GM15510 (cell line): ENCODE results near the gene CD6.

Experiments used
- POLR2A ChIP-seq: IDR thresholded peaks from 3 replicates; pipeline ENCODE4 v1.6.1; 2011; ENCODE audit warnings: borderline replicate concordance; ENCODE audit not compliant: insufficient read length; ENCODE audit errors: extremely low read depth

Gene CD6

GRCh38 chr11:60971520-60971919, at the start of gene CD6:
TSS of gene CD6 (plus strand) at chr11:60971680. CDS start at chr11:60971866, 186 bp downstream.
- no peak for TF ChIP-seq POLR2A

- no peak for TF ChIP-seq POLR2A
Observed at GRCh38 chr11:60921777-60922335, 49.6 kb upstream of the CD6 start.

- TF ChIP-seq POLR2A = no peak
Observed at GRCh38 chr11:60922906-60923305, 48.6 kb upstream of the CD6 start.

GRCh38 chr11:60923326-60923725, 48.2 kb upstream of the CD6 start:
- TF ChIP-seq POLR2A = no peak

- TF ChIP-seq POLR2A = no peak
Observed at GRCh38 chr11:60923800-60924109, 47.7 kb upstream of the CD6 start.

GRCh38 chr11:60924110-60924905, 47.2 kb upstream of the CD6 start, which contains the start of gene TMEM132A:
TSS of gene TMEM132A (plus strand) at chr11:60924460. CDS start at chr11:60924634, 174 bp downstream.
- no peak for TF ChIP-seq POLR2A

GRCh38 chr11:60924906-60925853, 46.3 kb upstream of the CD6 start:
- no peak for TF ChIP-seq POLR2A

- TF ChIP-seq POLR2A = no peak
Observed at GRCh38 chr11:60925868-60926267, 45.6 kb upstream of the CD6 start.

GRCh38 chr11:60926500-60926899, 45.0 kb upstream of the CD6 start:
- no peak for TF ChIP-seq POLR2A

GRCh38 chr11:60927061-60927592, 44.4 kb upstream of the CD6 start:
- no peak for TF ChIP-seq POLR2A

GRCh38 chr11:60927600-60927999, 43.9 kb upstream of the CD6 start:
- no peak for TF ChIP-seq POLR2A

- TF ChIP-seq POLR2A = no peak
Observed at GRCh38 chr11:60928563-60929001, 42.9 kb upstream of the CD6 start.

- no peak for TF ChIP-seq POLR2A
Observed at GRCh38 chr11:60929764-60930163, 41.7 kb upstream of the CD6 start.

GRCh38 chr11:60930394-60930793, 41.1 kb upstream of the CD6 start:
- no peak for TF ChIP-seq POLR2A

- TF ChIP-seq POLR2A = no peak
Observed at GRCh38 chr11:60931917-60932316, 39.6 kb upstream of the CD6 start.

GRCh38 chr11:60932605-60933356, 38.7 kb upstream of the CD6 start:
- no peak for TF ChIP-seq POLR2A
